GM19438 (cell line): Measurements from ENCODE around the gene JAG1.

Source experiments
- ATAC-seq: cut with Tn5 transposase; IDR thresholded peaks from one replicate; pipeline ENCODE4 v1.9.1; 2021; ENCODE audit warnings: low read depth; ENCODE audit not compliant: unreplicated experiment

Gene JAG1

DNA sequence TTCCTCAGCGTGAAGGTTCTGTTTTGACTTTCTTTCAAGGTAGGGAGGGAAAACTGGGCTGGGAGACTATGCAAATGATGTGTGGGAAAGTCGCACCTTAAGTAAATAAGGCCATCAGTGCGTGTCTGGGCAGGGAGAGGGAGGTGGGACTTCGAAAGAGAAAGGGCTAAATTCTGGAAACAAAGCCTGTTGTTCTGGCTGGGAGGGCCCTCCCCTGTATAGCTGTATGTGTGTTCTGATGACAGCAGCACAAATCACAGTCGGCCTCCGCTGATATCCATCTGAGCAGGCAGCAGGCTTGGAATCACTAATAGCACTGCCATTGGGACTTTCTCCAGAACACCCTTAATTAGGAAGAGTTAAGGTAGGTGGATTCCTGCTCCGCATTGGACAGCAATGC, 19.2 kb downstream of the JAG1 start:
- peak; percentile 67 for ATAC-seq

DNA sequence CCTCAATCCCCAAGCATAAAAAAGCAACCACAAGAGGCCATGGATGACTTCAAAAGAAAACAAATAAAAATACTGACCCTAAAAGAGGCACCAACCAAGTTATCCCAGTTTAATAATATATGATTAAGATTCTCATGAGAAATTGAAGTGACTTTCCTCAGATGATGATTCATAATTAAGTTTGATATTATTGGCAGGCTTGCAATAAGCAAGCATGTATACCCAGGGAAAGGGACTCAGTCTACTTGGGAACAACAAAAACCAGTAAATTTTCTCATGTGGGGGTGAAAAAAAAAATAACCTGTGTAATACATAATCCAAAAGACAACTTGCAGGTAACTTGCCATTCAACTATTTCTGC, 19.6 kb downstream of the JAG1 start:
- no peak for ATAC-seq

DNA sequence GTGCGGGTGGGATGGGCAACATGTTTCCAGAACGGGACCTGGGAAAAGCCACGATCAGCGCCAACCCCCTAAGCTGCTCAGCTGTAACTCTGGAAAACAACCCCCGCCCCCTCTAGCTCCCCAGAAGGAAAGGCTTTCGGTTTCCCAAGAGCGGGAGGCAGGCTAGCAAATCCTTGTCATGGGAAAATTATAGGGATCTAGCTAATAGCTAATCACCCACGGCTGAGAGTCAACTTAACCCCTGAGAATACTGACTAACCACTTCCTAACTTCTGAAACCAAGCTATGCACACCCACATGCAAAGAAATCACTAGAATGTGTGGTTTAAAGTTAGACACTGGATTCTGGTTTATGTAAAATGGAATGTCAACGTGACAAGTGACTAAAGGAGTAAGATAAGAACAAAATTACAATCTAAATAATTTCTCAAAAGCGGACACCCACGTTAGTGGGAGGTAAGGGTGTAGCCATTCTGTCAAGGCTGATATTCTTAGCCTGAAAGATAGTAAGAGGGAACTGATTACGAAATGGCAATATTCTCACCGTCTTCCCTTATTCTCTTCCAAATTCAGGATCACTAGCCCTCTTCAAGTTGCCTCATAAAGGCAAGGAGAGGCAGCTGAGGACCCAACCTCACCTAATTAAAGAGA, 20.1 kb downstream of the JAG1 start:
- no peak for ATAC-seq

DNA sequence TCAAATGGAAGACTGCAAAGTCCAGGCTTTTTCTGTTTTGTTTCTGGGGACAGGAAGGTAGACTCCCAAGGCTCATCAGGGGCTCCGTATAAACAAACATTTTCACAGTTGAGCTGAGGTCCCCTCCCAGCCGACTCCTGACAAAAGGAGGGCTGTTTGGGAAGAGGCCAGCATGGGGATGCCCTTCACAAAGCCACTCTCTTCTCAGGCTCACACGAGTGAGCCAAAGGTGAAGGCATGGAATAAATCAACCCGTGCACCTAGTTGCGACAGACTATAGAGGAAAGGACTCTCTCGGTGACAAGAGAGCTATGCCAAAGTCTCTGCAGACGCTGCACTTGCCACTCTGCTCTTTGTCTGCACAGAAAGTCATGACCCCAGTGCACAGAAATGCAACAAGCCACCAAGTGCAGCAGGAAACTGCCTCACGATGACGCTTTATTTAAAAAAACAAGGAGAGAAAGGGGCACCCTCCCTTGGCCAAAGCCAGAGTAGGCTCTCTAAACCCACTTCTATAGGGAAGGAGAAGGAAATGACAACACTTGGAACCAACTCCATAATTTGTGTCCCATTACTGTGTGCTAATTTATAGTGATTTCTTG, 21.0 kb downstream of the JAG1 start:
- no peak for ATAC-seq

DNA sequence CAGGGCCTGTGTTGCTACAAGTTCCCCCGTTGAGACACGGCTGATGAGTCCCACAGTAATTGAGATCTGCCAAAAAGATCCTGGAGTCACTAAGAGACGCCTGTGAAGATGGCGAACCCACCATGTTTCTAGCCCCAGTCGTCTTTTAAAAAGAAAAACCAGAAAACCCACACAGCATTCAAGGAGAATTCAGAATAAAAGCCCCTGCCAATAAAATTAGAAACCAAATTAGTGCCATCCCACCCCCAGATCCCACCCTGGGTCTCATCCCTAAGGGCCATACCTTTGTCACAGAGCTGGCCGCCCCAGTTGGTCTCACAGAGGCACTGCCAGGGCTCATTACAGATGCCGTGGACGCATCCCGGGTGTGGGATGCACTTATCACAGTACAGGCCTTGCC, 21.6 kb downstream of the JAG1 start:
- no peak for ATAC-seq

DNA sequence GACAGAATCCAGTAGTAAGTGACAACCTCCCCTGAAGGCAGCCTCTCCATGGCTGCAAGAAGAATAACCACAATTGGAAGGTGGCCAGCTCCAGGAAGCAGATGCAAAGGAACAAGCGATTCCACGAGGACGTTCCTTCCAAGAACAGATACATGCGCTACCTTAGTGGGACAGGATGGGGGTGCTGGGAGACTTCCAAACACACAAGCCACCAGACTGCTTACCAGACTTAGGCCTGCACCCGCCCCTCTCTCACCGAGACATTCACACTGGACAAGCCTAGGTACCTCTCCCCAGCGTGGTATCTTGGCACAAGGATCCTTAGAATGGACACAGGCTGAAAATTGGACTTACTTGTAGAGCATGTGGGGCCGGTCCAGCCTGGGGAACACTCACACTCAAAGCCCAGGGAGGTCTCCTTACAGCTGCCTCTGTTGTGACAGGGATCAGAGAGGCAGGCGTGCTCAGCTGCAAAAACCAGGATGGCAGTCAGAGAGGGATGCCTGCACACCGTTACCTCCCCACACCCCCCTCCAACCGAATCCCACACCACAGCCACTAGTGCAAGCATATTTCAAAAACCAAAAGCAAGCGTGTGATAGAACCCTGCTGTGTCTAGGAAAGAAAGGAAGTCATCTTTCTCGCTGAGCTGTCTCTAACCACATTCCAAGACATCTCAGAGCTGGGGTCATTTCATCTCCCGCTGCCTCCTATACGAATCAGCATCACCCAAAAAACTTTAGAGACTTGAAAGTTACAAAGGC, 22.4 kb downstream of the JAG1 start:
- ATAC-seq, result no peak

DNA sequence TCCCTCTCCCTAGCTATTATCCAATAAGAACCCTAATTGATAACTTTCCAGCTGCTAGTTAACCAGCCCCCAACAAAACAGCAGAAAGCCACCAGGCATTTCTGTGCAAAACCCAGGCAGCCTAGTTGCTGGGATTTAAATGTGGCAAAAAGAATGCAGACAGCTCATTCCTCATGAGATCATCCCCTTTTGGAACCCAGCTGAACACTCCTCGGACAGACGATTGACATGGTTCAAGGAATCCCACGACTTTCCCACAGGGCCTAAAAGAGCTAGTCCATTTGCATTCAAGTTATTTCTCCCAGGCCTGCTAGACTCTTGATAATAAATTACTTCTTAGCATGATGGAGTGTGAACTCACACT, 24.0 kb downstream of the JAG1 start:
- ATAC-seq, result no peak

DNA sequence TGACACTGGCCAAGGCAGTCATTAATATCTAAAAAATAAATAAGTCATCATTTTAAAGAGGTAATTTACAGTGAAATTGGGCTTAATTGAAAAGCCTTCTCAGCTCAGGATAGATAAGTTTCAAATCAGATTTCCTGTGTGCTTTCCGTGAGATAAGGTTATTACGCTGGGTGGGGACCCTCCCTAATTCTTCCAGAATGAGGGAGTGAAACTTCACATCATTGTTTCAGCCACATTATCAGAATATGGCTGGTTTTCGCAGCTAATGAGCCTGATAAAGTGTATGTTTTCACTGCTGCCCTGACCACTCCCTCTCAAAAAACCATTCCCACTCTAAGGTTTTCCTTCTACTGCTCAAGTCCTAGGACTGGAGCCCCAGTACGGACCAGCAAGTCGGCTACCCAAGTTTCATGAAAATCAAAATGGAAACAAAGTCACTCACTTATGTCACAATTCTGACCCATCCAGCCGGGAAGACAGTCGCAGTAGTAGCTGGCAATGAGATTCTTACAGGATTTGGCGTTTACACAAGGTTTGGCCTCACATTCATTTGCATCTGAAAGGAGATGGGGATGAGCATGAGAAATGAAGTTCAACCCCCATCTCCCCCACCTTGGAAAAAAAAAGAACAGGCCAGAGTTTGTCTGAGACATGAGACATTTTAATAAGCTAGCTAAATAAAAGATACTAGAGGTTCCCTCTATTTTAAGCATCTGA, 24.6 kb downstream of the JAG1 start:
- no peak for ATAC-seq

DNA sequence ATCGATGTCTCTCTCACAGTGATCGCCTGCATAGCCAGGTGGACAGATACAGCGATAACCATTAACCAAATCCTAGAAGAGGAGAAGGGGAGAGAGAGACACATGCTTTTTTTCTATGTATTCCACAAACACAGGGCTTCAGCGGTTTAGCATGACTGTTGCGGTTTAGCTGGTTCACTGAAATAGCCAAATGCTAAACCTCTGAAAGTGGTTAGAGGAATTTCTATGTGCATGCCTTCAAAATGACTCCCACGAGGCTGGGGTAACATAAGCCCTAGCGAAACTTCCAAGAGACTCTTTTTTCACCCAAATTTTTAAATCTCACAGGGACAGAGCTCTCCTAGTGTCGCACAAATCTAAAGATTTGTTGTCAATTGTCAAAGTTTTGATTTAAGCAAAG, 25.1 kb downstream of the JAG1 start:
- ATAC-seq, result no peak

DNA sequence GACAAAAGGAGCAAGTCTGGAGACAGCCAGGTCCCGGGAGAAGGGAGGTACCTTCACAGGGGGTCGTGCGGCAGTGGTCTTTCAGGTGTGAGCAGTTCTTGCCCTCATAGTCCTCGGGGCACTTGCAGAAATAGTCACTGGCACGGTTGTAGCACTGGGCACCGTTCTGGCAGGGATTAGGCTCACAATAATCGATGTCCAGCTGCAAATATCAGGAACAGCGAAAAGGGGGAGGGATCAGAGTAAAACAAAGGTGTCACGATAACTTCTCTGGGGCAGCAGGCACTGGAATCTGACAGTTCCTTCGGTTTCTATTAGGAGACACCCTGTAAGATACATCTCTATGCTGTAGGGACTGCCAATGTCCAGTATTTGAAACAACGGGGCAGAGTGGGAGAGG, 25.9 kb downstream of the JAG1 start:
- ATAC-seq, result no peak

DNA sequence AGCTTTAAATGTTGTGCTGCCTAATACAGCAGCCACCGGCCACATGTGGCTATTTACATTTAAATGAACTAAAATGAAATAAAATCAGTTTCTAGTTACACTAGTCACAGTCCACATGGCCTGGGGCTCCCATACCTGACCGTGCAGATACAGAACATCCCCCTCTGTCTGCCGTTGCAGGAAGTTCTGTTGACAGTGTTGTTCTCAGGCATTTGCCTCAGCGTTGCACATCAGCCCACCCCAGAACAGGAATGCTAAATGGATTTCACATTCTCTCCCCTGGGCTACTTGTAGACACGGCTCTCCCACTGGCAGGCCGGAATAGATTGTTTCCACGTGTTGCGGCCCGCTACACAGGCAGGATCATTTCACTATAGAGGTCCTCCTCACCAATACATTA, 26.3 kb downstream of the JAG1 start:
- ATAC-seq, result no peak

DNA sequence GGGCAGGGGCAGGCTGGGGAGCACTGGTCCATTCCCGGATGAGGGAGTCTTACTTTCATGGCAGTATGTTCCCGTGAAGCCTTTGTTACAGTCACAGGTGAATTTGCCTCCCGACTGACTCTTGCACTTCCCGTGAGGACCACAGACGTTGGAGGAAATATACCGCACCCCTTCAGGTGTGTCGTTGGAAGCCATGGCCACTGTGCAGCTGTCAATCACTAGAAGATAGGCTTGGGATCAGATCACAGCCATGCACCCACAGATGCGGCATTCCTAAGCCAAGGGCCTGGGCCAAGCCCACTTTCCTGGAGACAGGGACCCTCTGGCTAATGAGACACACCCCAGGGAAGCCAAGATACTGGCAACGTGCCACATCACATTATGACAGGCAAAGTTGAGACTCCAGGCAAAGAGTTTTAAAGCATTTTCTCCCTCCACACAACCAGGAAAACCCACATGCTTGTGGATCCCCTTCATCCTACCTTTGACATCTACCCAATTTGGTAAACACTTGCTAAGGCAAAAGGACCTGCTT, 26.8 kb downstream of the JAG1 start:
- no peak for ATAC-seq

DNA sequence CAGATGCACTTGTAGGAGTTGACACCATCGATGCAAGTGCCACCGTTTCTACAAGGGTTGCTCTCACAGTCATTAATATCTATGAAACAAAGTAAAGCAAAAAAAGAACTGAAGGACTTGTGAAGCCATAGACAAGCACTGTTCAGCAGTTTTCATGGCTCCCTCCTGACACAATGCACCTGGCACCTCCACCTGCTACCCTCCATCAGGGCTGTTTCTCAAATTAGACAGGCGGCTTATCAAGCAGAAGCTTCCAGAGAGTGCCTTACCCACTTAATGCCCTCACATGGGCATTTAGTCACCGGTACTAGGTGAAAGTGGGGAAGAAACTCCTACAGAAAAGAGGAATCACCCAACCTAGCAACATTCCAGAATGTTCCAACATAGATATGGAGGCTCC, 27.8 kb downstream of the JAG1 start:
- ATAC-seq, result no peak

DNA sequence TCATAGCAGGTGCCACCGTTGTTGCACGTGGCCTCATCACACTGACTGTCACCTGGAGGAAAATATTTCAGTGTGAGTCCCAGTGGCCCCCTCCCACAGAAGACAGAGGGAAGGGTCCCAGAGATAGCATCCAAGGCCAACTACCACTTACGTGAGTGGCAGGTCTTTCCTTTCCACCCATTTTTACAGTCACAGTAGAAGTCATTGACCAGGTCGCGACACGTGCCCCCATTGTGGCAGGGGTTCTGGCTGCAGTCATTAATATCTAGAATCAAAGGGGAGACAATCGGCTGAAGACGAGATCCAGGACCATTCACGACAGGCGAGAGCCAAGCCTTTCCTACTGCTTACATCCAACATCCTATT, 28.6 kb downstream of the JAG1 start:
- ATAC-seq, result no peak

DNA sequence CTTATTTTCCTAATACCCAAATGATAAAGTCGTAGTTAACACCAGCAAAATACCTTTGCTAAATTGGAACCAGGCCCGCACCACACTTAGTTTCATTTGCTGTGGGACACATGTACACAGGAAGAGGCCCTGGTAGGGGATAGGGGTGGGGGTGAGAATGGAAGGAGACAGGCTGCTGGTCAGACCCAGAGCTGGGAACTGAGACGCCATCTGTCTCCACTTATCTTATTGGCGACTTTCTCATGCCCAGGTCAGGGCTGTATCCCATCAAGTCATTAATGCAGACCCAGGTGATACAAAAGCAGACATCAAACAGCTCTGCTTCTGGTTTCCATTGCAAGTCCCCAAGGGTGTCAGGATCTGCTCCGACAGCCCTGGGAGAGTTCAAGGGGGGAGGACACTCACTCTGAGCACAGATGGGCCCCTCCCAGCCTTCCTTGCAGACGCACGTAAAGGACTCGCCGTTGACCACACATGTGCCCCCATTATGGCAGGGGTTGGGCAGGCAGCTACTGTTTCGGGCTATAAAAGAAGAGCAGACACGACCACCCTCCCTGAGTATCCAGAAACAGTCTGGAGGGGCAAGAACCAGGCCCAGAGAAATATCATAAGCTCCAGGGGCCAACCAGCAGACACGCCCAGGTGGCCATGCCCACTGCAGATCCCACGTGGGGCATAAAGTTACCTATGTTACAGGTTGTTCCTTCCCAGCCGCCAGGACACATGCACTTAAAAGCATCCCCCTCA, 29.2 kb downstream of the JAG1 start:
- ATAC-seq, result peak; percentile 94

DNA sequence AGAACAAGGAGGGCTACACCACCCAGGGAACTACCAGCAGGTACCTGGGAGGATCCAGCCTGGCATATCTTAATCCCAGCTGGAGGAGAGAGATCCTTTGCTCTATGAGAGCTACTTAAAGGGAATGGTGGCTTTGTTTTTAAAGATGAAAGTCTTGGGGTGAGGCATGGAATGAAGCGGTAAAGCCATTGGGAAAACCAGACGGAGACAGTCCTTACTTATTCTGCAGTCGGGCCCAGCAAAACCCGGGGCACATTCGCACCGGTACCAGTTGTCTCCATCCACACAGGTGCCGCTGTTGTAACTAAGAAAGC, 30.3 kb downstream of the JAG1 start:
- no peak for ATAC-seq

DNA sequence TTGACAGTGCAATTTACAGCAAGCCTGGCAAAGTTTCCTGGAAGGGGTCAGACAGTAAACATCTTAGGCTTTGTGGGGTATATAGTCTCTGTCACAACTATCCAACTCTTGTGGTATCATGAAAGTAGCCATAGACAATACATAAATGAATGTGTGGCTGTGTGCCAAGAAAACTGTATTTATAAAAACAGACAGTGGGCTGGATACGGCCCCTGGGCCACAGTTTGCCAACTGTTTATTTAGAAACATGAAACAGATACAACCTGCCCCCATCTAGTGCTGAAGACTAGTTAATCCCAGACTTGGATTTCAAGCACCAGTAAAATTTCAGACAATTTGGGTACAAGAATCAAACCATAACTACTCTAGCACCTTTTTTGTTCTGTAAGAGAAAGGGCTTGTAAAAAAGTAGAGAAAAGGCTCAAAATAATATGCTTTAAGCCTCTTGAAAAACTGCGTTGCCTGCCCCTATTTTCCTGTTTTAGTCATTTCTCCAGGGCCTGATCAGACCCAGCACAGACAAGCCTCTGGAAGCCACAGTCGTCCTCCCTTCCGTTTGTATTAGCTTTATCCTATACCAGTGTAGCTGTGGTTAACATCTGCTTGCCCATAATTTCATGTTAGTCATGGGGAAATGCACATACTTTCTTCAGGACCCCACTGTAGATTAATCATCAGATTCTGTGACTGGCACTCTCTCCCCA, 30.8 kb downstream of the JAG1 start:
- ATAC-seq, result no peak

DNA sequence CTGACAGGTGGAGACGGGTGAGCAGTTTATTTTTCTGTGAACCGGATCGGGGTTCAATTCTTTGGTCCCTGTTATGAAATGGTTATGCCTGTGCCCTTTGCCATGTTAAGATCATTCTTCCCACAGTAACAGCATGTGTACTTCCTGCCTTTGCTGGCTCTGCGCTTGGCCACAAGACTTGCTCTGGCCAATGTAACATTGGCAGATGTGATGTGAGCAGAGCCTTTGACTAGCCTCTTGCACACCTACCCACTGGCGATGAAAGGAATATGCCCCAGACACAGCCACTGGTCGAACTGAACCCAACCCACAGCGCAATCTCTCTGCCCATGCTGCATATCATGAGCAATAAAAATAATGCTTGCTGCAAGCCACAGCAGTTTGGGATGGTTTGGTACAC, 31.9 kb downstream of the JAG1 start:
- no peak for ATAC-seq

DNA sequence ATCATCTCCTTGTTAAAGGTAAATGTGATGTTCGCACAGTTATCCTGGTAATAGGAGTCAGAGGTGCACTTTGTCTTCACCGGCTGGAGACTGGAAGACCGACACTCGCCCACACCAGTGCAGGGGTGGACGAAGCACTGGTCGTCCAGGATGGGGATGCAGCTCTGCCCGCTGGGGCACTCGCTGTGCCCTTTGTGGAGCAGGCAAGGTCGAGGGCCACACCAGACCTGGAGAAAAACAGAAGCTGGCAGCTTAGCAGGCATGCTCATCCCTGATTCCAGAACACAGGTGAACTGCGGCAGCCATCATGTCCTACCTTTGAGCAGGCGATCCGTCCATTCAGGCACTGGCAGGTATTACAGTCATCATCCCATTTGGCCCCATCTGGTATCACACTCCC, 32.3 kb downstream of the JAG1 start:
- no peak for ATAC-seq

DNA sequence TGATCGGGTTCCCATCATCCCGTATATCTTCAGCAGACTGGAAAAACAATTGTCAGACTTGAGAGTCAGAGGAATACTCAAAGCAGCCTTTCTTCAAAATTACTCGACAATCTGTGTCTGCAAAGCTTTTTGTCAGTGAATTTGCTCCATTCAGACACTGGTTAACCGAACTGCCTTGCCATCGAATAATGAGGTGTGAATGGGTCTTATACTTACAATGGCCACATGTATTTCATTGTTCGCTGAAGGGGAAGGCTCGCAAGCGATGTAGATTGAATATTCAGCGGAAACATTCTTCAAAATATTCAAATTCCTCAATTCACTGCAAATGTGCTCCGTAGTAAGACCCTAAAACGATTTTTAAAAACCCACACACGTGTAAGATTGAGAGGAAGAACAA, 32.9 kb downstream of the JAG1 start:
- no peak for ATAC-seq
